ENCODE data around the gene HK1.

Gene HK1

GRCh38 chr10:69451209-69451783 is 173.0 kb downstream of the HK1 start, which contains the start of gene TSPAN15:
TSS of gene TSPAN15 (plus strand) at chr10:69451465. CDS start at chr10:69451595, 130 bp downstream.
- no peak within 1 kb of the TSS for H3K27ac ChIP-seq (ENCODE audit: low read length)
- H2AFZ ChIP-seq (ENCODE audit: low read depth, low read length), result no peak within 1 kb of the TSS
- peaks cover 11% of the 10 kb centered on the region for H3K27me3 ChIP-seq (ENCODE audit: insufficient read depth, low read length, poor library complexity)
- H3K4me3 ChIP-seq (ENCODE audit: low read depth in 1 of 2, low read length in 2 of 2), result no peak within 1 kb of the TSS
- no peaks in the 10 kb centered on the region for H3K79me2 ChIP-seq (ENCODE audit: insufficient read depth, low read length)
- no peak within 1 kb of the TSS for H3K9ac ChIP-seq (ENCODE audit: low read depth, low read length)
- H3K4me2 ChIP-seq (ENCODE audit: insufficient read depth, low read length), result no peak within 1 kb of the TSS
- H3K4me1 ChIP-seq (ENCODE audit: insufficient read depth, low read length), result no peaks in the 10 kb centered on the region
- ATAC-seq (ENCODE audit: insufficient read depth, low read depth) (no peak), DNase-seq (no peak)
- H4K20me1 ChIP-seq (ENCODE audit: insufficient read depth, low read length), result no peaks in the 10 kb centered on the region
- H3K9me3 ChIP-seq (ENCODE audit: insufficient read depth, low read length, severe bottlenecking), result no peaks in the 10 kb centered on the region
- H3K36me3 ChIP-seq (ENCODE audit: insufficient read depth, low read length), result no peaks in the 10 kb centered on the region
- TF ChIP-seq EZH2 (IDR thresholded peaks at IDR 0.05; ENCODE audit: borderline replicate concordance, low read depth, low read length, severe bottlenecking) (no peak), CTCF (IDR thresholded peaks at IDR 0.05; ENCODE audit: borderline replicate concordance, extremely low read depth, low read length, poor library complexity, severe bottlenecking) (no peak)
